Measurements from ENCODE around the gene S1PR5. TPM values are rescaled to one million over a fixed set of nuclear protein-coding genes. Genes with fewer than 3 reads are reported as not detected.

Gene S1PR5
- total and polyA plus RNA-seq, 9 of the 15 experiments (the other 6 are each of a cell fraction or from before 2014, with no cell fraction given) = 0.03 to 0.54 (median 0.35) TPM; not detected in 4

- TF ChIP-seq ZBTB40 (IDR thresholded peaks at IDR 0.05) (no peak), ZBTB40 (CRISPR knock-in tag; IDR thresholded peaks at IDR 0.05) (no peak), CREBBP (IDR thresholded peaks at IDR 0.05; ENCODE audit: low read depth, low read length) (no peak), PTRF (tag; IDR thresholded peaks at IDR 0.05) (no peak), PRMT5 (CRISPR knock-in tag; IDR thresholded peaks at IDR 0.05) (no peak), RB1 (IDR thresholded peaks at IDR 0.05; ENCODE audit: low read depth) (0 out of 2 replicates have a peak, but pooled peaks have one; percentile 45), RBM34 (IDR thresholded peaks at IDR 0.05; ENCODE audit: borderline replicate concordance, insufficient read depth, low read length) (no peak)
Observed at GRCh38 chr19:10478903-10479384, 38.3 kb downstream of the S1PR5 start (continued).

All from K562 (cell line).